ENCODE results near the gene DYRK3. TPM values are rescaled to one million over a fixed set of nuclear protein-coding genes. Genes with fewer than 3 reads are reported as not detected.

Gene DYRK3
- total and polyA plus RNA-seq, 10 of the 15 experiments (the other 5 are each of a cell fraction or from before 2014, with no cell fraction given): 1.6 to 12.9 (median 10.3) TPM

GRCh38 chr1:206591696-206592095 is 43.6 kb upstream of the DYRK3 start:
- in situ Hi-C loops (cut with MboI): no loop called here
- no TSS peak for BruUV-seq (replicated peaks)
- intact Hi-C loops (cut with micrococcal nuclease; ENCODE audit: unreplicated experiment): no loop called here
- ChIA-PET POLR2A (interaction anchor here (0.6 to 1.8 kb wide), 4 partner anchors 14 to 110 kb away, joined by 3 to 6 read pairs (median 4); partner anchors contain the start of gene RASSF5), RAD21 (ENCODE audit: unreplicated experiment) (interaction anchor here (0.6 to 2.1 kb wide), 10 partner anchors 8 to 279 kb away, joined by 3 to 9 read pairs (median 5); no protein-coding TSS in a partner anchor), CTCF (interaction anchor here (0.7 to 6.0 kb wide), 24 partner anchors 8 to 390 kb away, joined by 3 to 44 read pairs (median 6); partner anchors contain the start of genes DYRK3 and EIF2D), SMC1A (ENCODE audit: uncharacterized antibody, unreplicated experiment) (interaction anchor here (0.6 to 4.0 kb wide), 20 partner anchors 9 to 795 kb away, joined by 3 to 25 read pairs (median 4); partner anchors contain the start of gene EIF2D)
- H4K20me1 ChIP-seq (ENCODE audit: control insufficient read depth, insufficient read depth): no peaks in the 10 kb centered on the region
- FAIRE-seq (no peak), DNase-seq (ENCODE audit: low read depth, low spot score) (no peak), ATAC-seq (no peak)
- H3K4me1 ChIP-seq (ENCODE audit: control insufficient read depth, insufficient read depth, low read length): peaks cover 6% of the 10 kb centered on the region; the same call in 1 of the 2 replicates
- H3K27me3 ChIP-seq (replicated peaks in 1 of 2; ENCODE audit: control insufficient read depth in 2 of 2, insufficient read depth in 2 of 2, low read length in 1 of 2): no peaks in the 10 kb centered on the region
- no peaks in the 10 kb centered on the region for H3K9me3 ChIP-seq (replicated peaks; ENCODE audit: control insufficient read depth, insufficient read depth, low read length)
- no peak for TF ChIP-seq ZSCAN29 (IDR thresholded peaks at IDR 0.05)
- TF ChIP-seq TCF3 (IDR thresholded peaks at IDR 0.05; ENCODE audit: borderline replicate concordance, insufficient read depth, low read depth, low read length): no peak
- TF ChIP-seq HDGF (IDR thresholded peaks at IDR 0.05): no peak
- TF ChIP-seq SRF (IDR thresholded peaks at IDR 0.05; ENCODE audit: low read depth in 2 of 2, low read length in 2 of 2): no peak
- TF ChIP-seq STAT3 (IDR thresholded peaks at IDR 0.05; ENCODE audit: low read depth, low read length): no peak
- TF ChIP-seq DPF2 (IDR thresholded peaks at IDR 0.05): no peak
- H3K9ac ChIP-seq (ENCODE audit: control insufficient read depth, insufficient read depth, low read length): no peak overlapping the region
- no peaks in the 10 kb centered on the region for H3K79me2 ChIP-seq (ENCODE audit: control insufficient read depth, insufficient read depth, low read length)
- no peak overlapping the region for H3K4me3 ChIP-seq
- H2AFZ ChIP-seq (ENCODE audit: control insufficient read depth, low read depth, low read length): no peak overlapping the region
- H3K36me3 ChIP-seq (ENCODE audit: control insufficient read depth in 2 of 2, insufficient read depth in 2 of 2, low read length in 1 of 2): peaks cover 19 to 32% of the 10 kb centered on the region in 2 experiments
- no peak overlapping the region for H3K4me2 ChIP-seq (ENCODE audit: control insufficient read depth, insufficient read depth)
- 70% methylated on average over 9 of the region's 9 CpGs for WGBS (ENCODE audit: insufficient coverage, insufficient replicate concordance, low lambda C conversion rate, missing lambda C conversion rate)
- no peak overlapping the region for H3K27ac ChIP-seq (ENCODE audit: control insufficient read depth, insufficient read depth)

- TF ChIP-seq IRF3 (IDR thresholded peaks at IDR 0.05) (no peak), NR2C1 (IDR thresholded peaks at IDR 0.05) (no peak), RUNX3 (IDR thresholded peaks at IDR 0.05; ENCODE audit: low read length) (no peak), JUND (IDR thresholded peaks at IDR 0.05; ENCODE audit: low read depth, low read length) (no peak)
- 94% methylated on average over 7 of the region's 7 CpGs for whole genome bisulfite sequencing (ENCODE audit: insufficient coverage, insufficient replicate concordance, low lambda C conversion rate, missing lambda C conversion rate)
- no peak overlapping the region for H3K9ac ChIP-seq (ENCODE audit: control insufficient read depth, insufficient read depth, low read length)
- DNase-seq (ENCODE audit: low read depth, low spot score) (no peak), FAIRE-seq (no peak), ATAC-seq (no peak)
- H3K27me3 ChIP-seq (replicated peaks in 1 of 2; ENCODE audit: control insufficient read depth in 2 of 2, insufficient read depth in 2 of 2, low read length in 1 of 2): no peaks in the 10 kb centered on the region
- no peaks in the 10 kb centered on the region for H4K20me1 ChIP-seq (ENCODE audit: control insufficient read depth, insufficient read depth)
- in situ Hi-C loops (cut with MboI): no loop called here
- ChIA-PET CTCF (interaction anchor here (0.8 to 6.0 kb wide), 11 partner anchors 8 to 114 kb away, joined by 3 to 44 read pairs (median 6); no protein-coding TSS in a partner anchor), SMC1A (ENCODE audit: uncharacterized antibody, unreplicated experiment) (interaction anchor here (1.0 to 4.0 kb wide), 6 partner anchors 13 to 114 kb away, joined by 3 to 25 read pairs (median 8); no protein-coding TSS in a partner anchor), RAD21 (ENCODE audit: unreplicated experiment) (interaction anchor here (0.8 to 1.9 kb wide), 3 partner anchors 13 to 90 kb away, joined by 3 to 5 read pairs (median 5); no protein-coding TSS in a partner anchor), POLR2A (interaction anchor here (0.9 kb wide), 1 partner anchor 40 kb away, joined by 3 read pairs; no protein-coding TSS in a partner anchor)
- H3K27ac ChIP-seq (ENCODE audit: control insufficient read depth, insufficient read depth): no peak overlapping the region
- H2AFZ ChIP-seq (ENCODE audit: control insufficient read depth, low read depth, low read length): no peak overlapping the region
- H3K9me3 ChIP-seq (replicated peaks; ENCODE audit: control insufficient read depth, insufficient read depth, low read length): no peaks in the 10 kb centered on the region
- H3K79me2 ChIP-seq (ENCODE audit: control insufficient read depth, insufficient read depth, low read length): no peaks in the 10 kb centered on the region
- no peak overlapping the region for H3K4me3 ChIP-seq
- peaks cover 12 to 20% of the 10 kb centered on the region in 2 experiments for H3K36me3 ChIP-seq (ENCODE audit: control insufficient read depth in 2 of 2, insufficient read depth in 2 of 2, low read length in 1 of 2)
- H3K4me2 ChIP-seq (ENCODE audit: control insufficient read depth, insufficient read depth): no peak overlapping the region
- BruUV-seq (replicated peaks): TSS peak; percentile 41
- intact Hi-C loops (cut with micrococcal nuclease; ENCODE audit: unreplicated experiment): no loop called here
- peaks cover 6% of the 10 kb centered on the region; the same call in 1 of the 2 replicates for H3K4me1 ChIP-seq (ENCODE audit: control insufficient read depth, insufficient read depth, low read length)
These were observed 41.9 kb upstream of the DYRK3 start for GRCh38 chr1:206593351-206593925.
